Measurements from ENCODE around the gene EIF3A. TPM values are rescaled to one million over a fixed set of nuclear protein-coding genes. Genes with fewer than 3 reads are reported as not detected.

EIF3A gene
- total RNA-seq, 4 donors from 2014 or later = 78.8 to 95.4 (median 94.8) TPM

DNA sequence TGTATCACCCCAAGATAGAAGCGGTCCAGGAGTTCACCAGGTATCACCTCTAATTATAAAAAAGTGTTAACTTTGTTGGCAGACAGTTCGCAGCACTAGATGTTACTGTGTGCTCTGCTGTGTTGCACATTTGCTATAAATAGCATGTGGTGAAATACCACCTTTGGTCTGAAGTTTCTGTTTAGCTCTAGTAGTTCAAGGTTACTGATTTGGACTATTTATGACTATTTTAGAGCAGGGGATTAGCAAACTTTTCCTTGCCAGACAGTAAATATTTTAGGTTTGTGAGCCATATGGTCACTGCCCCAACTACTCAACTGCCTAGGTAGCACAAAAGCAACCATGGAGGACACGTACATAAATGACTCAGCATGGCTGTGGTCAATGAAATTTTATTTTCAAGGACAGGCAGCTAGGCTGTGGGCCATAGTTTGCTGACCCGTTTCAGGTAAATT, 39.8 kb upstream of the EIF3A start:
- 84 to 88% methylated on average over 4 of the region's 4 CpGs for WGBS, 2 donors
- DNase-seq (ENCODE audit: low spot score in 2 of 2) = no peak
- Histone ChIP-seq H3K27ac (no peak overlapping the region), H3K9me3 (no peaks in the 10 kb centered on the region), H3K36me3 (peaks cover 0 to 97% (median 9%) of the 10 kb centered on the region in 3 donors), H3K4me1 (no peaks in the 10 kb centered on the region), H3K4me3 (no peak overlapping the region), H3K27me3 (no peaks in the 10 kb centered on the region)
- TF ChIP-seq, protein P1, sequence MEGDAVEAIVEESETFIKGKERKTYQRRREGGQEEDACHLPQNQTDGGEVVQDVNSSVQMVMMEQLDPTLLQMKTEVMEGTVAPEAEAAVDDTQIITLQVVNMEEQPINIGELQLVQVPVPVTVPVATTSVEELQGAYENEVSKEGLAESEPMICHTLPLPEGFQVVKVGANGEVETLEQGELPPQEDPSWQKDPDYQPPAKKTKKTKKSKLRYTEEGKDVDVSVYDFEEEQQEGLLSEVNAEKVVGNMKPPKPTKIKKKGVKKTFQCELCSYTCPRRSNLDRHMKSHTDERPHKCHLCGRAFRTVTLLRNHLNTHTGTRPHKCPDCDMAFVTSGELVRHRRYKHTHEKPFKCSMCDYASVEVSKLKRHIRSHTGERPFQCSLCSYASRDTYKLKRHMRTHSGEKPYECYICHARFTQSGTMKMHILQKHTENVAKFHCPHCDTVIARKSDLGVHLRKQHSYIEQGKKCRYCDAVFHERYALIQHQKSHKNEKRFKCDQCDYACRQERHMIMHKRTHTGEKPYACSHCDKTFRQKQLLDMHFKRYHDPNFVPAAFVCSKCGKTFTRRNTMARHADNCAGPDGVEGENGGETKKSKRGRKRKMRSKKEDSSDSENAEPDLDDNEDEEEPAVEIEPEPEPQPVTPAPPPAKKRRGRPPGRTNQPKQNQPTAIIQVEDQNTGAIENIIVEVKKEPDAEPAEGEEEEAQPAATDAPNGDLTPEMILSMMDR (IDR thresholded peaks at IDR 0.05) = no peak
- no peak for TF ChIP-seq POLR2A (IDR thresholded peaks at IDR 0.05)
- no peak for TF ChIP-seq EP300 (IDR thresholded peaks at IDR 0.05)

DNA sequence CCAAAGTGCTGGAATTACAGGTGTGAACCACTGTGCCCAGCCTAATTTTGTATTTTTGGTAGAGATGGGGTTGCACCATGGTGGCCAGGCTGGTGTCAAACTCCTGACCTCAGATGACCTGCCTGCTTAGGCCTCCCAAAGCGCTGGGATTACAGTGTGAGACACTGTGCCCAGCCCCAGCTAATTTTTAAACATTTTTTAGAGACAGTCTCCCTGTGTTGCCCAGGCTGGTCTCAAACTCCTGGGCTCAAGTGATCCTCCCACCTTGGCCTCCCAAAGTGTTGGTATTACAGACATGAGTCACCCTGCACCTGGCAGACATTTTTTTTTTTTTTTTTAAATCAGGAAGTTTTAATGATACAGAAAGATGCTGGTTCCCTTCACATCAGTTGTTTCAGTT, 38.8 kb upstream of the EIF3A start:
- Histone ChIP-seq H3K4me1 (no peaks in the 10 kb centered on the region), H3K27me3 (no peaks in the 10 kb centered on the region), H3K9me3 (no peaks in the 10 kb centered on the region), H3K27ac (no peak overlapping the region), H3K36me3 (peaks cover 0 to 93% (median 9%) of the 10 kb centered on the region in 3 donors), H3K4me3 (no peak overlapping the region)
- no peak for TF ChIP-seq EP300 (IDR thresholded peaks at IDR 0.05)
- TF ChIP-seq POLR2A (IDR thresholded peaks at IDR 0.05) = no peak
- TF ChIP-seq, protein P1 (IDR thresholded peaks at IDR 0.05) = no peak
- WGBS, 2 donors = 88% methylated on average over 1 of the region's 1 CpG
- DNase-seq (ENCODE audit: low spot score in 2 of 2) = no peak

DNA sequence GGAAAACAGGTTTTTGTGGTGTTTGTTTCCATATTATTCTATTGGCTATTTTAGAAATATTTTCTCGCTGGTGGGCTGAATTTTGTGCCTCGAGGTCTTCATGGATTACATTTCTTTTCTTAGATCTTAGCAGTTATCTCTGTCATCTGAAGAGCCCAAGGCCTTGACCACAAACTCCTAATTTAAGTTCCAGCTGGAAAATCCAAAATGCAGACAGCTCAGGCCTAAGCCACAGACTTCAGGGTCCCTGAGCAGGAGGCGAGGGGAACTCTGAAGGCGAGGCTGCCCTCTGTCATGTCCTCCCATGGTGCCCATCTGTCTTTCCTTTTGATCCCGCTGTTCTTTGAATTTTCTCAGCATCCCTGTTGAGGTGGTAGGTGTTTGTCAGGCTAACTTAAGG, 37.6 kb upstream of the EIF3A start:
- Histone ChIP-seq H3K27me3 (no peaks in the 10 kb centered on the region), H3K4me3 (no peak overlapping the region), H3K27ac (no peak overlapping the region), H3K36me3 (peaks cover 0 to 93% (median 9%) of the 10 kb centered on the region in 3 donors), H3K4me1 (no peaks in the 10 kb centered on the region), H3K9me3 (no peaks in the 10 kb centered on the region)
- DNase-seq (ENCODE audit: low spot score in 2 of 2) = no peak
- TF ChIP-seq EP300 (IDR thresholded peaks at IDR 0.05) = no peak
- TF ChIP-seq POLR2A (IDR thresholded peaks at IDR 0.05) = no peak
- TF ChIP-seq, protein P1 (IDR thresholded peaks at IDR 0.05) = no peak
- WGBS, 2 donors = 91 to 93% methylated on average over 5 of the region's 5 CpGs

DNA sequence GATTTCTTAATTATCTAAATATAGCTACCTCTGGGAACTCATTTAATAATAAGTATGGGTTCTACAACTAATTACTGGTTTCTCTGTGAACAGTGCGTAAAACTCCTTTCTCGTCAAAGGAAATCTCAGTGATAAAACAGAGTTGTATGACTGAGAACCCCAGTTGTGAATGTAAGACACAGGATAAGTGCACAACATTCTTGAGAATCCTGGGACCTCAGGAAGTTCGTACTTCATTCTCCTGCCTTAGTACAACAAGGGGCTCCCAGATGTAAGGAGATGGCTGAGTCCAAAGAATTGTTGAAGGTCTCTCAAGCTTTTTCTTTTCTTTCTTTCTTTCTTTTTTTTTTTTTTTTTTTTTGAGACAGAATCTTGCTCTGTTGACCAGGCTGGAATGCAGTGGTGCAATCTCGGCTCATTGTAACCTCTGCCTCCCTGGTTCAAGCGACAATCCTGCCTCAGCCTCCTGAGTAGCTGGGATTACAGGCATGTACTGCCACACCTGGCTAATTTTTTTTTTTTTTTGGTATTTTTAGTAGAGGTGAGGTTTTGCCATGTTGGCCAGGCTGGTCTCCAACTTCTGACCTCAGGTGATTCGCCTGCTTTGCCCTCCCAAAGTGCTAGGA, 35.8 kb upstream of the EIF3A start:
- 86 to 89% methylated on average over 6 of the region's 6 CpGs for WGBS, 2 donors
- Histone ChIP-seq H3K36me3 (peaks cover 0 to 93% (median 5%) of the 10 kb centered on the region in 3 donors), H3K4me1 (no peaks in the 10 kb centered on the region)

DNA sequence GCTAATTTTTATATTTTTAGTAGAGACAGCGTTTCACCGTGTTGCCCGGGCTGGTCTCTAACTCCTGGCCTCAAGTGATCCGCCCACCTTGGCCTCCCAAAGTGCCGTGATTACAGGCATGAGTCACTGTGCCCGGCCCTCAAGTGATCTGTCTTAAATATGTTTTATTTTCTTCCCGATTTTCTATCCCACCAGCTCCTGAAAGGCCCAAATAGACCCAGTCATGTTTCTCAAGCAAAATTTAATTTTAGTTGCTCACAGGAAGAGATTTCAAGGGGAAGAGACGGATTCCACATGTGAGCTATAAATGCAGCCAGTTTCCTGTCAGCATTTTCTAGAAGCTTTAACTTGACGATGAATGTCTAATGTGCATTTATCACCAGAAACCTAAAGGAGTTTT, 35.3 kb upstream of the EIF3A start:
- WGBS, 2 donors = 80 to 92% methylated on average over 9 of the region's 9 CpGs
- TF ChIP-seq, protein P1 (IDR thresholded peaks at IDR 0.05) = no peak
- TF ChIP-seq EP300 (IDR thresholded peaks at IDR 0.05) (no peak), POLR2A (IDR thresholded peaks at IDR 0.05) (no peak)

More for the DNA sequence above, 35.8 kb upstream of the EIF3A start:
- H3K27me3 ChIP-seq = no peaks in the 10 kb centered on the region
- H3K27ac ChIP-seq = no peak overlapping the region
- TF ChIP-seq EP300 (IDR thresholded peaks at IDR 0.05) (no peak), POLR2A (IDR thresholded peaks at IDR 0.05) (no peak)
- TF ChIP-seq, protein P1 (IDR thresholded peaks at IDR 0.05) = no peak
- no peaks in the 10 kb centered on the region for H3K9me3 ChIP-seq
- no peak overlapping the region for H3K4me3 ChIP-seq
- no peak for DNase-seq (ENCODE audit: low spot score in 2 of 2)

More for the DNA sequence above, 35.3 kb upstream of the EIF3A start:
- H3K27me3 ChIP-seq = no peaks in the 10 kb centered on the region
- peaks cover 0 to 95% (median 5%) of the 10 kb centered on the region in 3 donors for H3K36me3 ChIP-seq
- H3K4me3 ChIP-seq = no peak overlapping the region
- no peak overlapping the region for H3K27ac ChIP-seq
- no peak for DNase-seq (ENCODE audit: low spot score in 2 of 2)
- H3K4me1 ChIP-seq = no peaks in the 10 kb centered on the region
- H3K9me3 ChIP-seq = no peaks in the 10 kb centered on the region

Measured in tibial nerve (tissue), 4 donors.